WTC11 (cell line): Measurements from ENCODE around the gene MAP4K3.

ENCODE experiments used
- PRRX2 ChIP-seq: fragments of 250-450 bp; sonication (Bioruptor Pico); IDR thresholded peaks from 2 replicates; pipeline ENCODE4 v1.8.0; 2021; ENCODE audit warnings: mild to moderate bottlenecking
- ZNF121 ChIP-seq: sonication (generic); formaldehyde crosslinking; IDR thresholded peaks from 2 replicates; pipeline ENCODE4 v1.8.0; 2023; ENCODE audit warnings: missing genetic modification reagents
- ZNF232 ChIP-seq: sonication (generic); formaldehyde crosslinking; IDR thresholded peaks from 2 replicates; pipeline ENCODE4 v1.8.0; 2022; ENCODE audit warnings: mild to moderate bottlenecking, missing genetic modification reagents
- TF ChIP-seq, protein P1 (sequence below): sonication (generic); formaldehyde crosslinking; IDR thresholded peaks from 2 replicates; pipeline ENCODE4 v1.8.0; 2023; ENCODE audit warnings: missing genetic modification reagents, mild to moderate bottlenecking, borderline replicate concordance
- TF ChIP-seq, protein P2 (sequence below): fragments of 200-600 bp; IDR thresholded peaks from 2 replicates; pipeline ENCODE4 v1.8.0; 2022; ENCODE audit warnings: antibody characterized with exemption

DNA sequence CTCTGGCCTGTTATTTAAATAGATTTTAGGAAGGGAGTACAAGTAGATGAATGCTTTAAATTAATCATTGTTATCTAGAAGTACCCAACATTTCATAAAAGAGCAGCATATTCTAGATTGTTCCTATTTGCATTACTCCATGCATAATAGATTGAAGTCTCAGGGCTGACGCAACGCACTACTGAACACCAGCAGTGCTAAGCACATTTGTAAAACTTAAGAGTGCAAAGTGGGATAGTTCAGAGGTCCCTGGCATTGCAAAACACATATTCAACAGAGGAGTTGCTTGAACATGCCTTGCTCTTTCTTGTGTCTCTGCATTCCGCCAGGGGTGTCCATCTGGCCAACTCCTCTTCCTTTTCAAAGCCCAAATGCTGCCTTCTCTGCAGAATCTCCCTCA is 215.6 kb downstream of the MAP4K3 start:
- no peak for TF ChIP-seq ZNF232 (CRISPR knock-in tag)
- no peak for TF ChIP-seq PRRX2
- no peak for TF ChIP-seq ZNF121 (CRISPR knock-in tag)
- TF ChIP-seq, protein P1, sequence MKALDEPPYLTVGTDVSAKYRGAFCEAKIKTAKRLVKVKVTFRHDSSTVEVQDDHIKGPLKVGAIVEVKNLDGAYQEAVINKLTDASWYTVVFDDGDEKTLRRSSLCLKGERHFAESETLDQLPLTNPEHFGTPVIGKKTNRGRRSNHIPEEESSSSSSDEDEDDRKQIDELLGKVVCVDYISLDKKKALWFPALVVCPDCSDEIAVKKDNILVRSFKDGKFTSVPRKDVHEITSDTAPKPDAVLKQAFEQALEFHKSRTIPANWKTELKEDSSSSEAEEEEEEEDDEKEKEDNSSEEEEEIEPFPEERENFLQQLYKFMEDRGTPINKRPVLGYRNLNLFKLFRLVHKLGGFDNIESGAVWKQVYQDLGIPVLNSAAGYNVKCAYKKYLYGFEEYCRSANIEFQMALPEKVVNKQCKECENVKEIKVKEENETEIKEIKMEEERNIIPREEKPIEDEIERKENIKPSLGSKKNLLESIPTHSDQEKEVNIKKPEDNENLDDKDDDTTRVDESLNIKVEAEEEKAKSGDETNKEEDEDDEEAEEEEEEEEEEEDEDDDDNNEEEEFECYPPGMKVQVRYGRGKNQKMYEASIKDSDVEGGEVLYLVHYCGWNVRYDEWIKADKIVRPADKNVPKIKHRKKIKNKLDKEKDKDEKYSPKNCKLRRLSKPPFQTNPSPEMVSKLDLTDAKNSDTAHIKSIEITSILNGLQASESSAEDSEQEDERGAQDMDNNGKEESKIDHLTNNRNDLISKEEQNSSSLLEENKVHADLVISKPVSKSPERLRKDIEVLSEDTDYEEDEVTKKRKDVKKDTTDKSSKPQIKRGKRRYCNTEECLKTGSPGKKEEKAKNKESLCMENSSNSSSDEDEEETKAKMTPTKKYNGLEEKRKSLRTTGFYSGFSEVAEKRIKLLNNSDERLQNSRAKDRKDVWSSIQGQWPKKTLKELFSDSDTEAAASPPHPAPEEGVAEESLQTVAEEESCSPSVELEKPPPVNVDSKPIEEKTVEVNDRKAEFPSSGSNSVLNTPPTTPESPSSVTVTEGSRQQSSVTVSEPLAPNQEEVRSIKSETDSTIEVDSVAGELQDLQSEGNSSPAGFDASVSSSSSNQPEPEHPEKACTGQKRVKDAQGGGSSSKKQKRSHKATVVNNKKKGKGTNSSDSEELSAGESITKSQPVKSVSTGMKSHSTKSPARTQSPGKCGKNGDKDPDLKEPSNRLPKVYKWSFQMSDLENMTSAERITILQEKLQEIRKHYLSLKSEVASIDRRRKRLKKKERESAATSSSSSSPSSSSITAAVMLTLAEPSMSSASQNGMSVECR (CRISPR knock-in tag), result no peak
- TF ChIP-seq, protein P2, sequence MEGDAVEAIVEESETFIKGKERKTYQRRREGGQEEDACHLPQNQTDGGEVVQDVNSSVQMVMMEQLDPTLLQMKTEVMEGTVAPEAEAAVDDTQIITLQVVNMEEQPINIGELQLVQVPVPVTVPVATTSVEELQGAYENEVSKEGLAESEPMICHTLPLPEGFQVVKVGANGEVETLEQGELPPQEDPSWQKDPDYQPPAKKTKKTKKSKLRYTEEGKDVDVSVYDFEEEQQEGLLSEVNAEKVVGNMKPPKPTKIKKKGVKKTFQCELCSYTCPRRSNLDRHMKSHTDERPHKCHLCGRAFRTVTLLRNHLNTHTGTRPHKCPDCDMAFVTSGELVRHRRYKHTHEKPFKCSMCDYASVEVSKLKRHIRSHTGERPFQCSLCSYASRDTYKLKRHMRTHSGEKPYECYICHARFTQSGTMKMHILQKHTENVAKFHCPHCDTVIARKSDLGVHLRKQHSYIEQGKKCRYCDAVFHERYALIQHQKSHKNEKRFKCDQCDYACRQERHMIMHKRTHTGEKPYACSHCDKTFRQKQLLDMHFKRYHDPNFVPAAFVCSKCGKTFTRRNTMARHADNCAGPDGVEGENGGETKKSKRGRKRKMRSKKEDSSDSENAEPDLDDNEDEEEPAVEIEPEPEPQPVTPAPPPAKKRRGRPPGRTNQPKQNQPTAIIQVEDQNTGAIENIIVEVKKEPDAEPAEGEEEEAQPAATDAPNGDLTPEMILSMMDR, result no peak
